ENCODE measurements around the gene TEAD3.
"Not testable (repeated sequence)": the region's sequence is repeated elsewhere in the genome, so short reads cannot be mapped to it uniquely, and the experiment has no call there.

Gene TEAD3

DNA sequence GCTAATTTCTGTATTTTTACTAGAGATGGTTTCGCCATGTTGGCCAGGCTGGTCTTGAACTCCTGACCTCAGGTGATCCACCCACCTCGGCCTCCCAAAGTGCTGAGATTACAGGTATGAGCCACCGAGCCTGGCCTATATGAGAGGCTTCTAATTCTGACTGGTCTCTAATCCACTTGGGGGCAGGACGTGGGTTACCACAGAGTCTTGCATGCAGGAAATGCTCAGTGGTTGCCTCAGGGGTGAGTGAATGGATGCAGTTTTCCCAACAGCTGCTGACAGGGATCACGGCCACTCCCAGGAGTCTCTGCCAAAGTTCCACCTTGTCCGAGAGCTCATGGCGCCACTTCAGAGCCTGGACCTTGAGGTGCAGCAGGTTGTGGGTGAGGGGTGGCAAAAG is 51.2 kb downstream of the TEAD3 start:
- no peak for DNase-seq

DNA sequence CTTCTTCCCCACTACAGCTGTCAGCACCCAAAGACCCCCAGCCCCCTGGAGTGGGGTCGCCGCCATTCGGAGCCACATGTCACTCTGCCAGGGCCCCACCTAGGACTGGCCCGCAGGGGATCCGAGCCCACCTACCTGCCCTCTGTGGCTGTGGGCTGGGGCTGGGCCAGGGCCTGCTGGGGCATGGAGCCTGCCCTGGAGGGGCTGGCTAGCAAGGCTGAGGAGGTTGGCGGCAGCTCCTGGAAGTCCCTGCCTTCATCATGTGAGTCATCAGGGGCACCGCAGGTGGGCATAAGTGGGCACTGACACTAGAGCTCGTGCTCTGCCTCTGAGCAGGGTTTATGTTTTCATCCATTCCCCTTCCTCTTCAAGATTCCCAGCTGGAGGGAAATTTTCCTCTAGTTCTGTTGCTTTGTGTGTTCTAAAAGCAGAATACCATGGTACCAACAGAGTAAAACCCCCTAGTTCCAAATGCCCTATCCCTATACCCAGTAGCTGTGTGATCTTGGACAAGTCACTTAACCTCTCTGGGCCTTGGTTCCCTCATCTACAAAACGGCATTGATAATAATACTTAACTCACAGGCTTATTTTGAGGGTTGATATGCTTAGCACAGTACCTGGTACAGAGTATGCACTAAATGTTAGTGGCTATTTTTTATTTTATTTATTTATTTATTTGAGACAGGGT is 53.4 kb downstream of the TEAD3 start:
- no peak for DNase-seq

DNA sequence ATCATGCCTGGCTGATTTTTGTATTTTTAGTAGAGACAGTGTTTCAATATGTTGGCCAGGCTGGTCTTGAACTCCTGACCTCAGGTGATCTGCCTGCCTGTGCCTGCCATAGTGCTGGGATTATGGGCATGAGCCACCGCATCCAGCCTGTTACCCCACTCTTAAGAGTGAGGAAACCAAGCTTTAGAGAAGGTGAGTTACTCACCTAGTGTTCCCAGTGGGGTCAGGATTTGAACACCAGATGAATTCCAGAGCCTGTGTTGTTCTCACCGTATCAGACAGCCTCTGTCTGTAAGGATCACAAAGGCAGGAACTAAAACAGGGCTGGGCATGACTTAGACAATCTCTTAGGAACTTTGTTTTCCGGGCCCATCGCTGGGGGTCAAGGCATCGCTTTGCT is 54.2 kb downstream of the TEAD3 start:
- DNase-seq: no peak

DNA sequence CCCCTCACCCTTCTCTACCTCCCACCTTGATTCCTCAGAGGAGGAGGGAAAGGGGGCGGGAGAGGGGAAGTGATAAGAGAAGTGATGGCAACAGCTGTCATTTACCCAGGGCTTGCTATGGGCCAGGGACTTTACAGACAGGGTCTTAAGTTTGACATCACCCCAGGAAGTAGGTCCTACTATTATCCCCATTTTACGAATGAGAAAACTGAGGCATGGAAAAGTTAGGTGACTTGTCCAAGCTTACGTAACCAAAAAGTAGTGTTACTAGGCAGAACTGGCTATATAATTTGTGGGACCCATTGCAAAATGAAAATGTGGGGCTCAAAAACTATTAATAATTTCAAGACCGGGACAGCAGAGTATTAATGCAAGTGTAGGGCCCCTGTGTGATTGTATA is 55.2 kb downstream of the TEAD3 start:
- no peak for DNase-seq

DNA sequence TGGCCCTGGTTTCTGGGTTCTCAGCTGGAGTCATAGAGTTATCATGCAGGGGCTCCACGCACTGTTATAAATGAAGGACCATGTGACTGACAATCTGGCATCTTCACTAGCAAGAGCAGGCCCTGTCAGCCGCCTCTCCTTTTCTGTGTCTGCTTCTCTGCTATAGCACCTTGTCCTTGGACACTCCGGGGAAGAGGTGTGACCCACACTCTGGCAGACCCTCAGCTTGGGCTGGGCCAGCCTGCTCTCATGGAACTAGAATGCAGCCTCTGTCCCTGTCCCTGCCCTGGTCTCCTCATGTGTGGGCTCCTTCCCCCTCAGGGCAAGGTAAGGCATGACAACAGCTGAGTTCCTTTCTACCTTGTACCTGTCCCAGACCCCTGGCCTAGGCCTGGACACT is 55.7 kb downstream of the TEAD3 start:
- no peak for DNase-seq

DNA sequence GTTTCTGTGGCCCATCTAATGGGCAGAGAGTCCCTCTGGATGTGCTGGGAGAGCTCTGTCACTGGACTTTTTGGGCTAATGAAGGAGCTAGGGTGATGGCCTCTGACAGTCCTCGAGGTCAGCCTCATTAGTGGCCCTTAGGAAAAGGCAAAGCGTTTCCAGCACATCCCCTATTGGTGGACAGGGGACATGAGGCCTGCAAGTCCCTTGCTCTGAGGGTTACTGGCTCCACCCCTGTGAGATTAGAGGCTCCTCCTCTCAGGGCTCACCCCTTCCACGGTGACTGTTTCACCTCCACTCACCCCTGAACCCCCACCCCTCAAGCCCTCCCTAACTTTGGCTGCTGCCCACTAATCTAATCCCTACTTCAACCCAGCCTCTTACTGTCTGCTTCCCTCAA is 57.6 kb downstream of the TEAD3 start:
- no peak for DNase-seq

DNA sequence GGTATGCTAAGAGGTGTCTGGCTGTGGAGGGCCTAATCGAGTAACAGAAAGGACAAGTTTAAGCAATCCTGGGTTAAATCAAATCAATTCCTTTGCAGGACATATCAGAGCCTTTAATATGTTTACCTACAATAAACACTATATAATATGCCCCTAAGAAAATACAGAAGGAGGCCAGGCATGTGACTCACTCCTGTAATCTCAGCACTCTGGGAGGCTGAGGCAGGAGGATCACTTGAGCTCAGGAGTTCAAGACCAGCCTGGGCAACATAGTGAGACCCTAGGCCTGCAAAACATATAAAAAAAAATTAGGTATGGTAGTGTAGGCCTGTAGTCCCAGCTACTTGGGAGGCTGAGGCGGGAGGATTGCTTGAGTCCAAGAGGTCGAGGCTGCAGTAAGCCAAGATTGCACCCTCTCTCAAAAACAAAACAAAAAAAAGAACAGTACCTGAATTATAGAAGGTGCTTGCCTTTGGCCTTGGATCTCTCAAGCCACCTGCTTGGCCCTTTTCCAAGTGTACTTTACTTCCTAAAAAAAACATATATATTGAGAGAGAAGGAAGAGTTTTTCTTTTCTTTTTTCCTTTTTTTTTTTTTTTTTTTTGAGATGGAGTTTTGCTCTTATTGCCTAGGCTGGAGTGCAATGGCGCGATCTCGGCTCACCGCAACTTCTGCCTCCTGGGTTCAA is 58.4 kb downstream of the TEAD3 start:
- DNase-seq: not testable (repeated sequence)

DNA sequence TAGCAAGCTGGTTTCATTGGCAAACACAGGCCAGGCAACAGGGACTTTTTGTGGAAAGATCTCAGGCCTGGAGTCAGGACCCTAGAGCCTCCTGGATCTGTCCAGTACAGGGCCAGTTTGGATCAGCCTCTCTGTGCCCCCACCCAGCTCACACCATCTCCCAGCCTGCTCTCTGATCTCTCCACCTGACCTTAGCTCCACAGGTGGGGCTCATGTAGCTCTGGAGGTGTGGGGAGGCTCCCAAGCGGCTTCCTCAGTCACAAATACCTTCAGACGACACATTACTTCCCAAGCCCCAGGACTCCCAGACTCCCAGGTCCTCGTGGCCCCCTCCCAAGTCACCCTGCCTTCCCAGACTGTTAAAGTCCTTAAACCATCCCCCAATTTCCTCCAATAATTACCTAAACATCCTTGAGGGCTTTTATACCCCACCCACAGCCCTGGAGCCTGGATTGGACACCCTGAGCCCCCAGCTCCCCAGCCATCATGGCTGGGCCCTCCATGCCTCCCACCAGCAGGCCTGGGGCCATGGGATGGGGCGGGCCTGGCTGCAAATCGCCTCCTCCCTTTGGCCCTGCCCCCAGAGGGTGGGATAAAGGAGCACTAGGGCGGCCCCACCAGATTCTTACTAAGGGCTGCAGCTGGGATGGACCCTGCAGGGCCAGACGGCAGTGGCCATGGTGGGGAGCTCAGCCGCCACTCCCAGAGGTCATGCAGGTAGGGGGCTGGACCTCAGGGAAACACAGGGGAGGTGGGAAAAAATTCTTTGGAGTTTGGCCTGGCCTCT is 60.6 kb downstream of the TEAD3 start:
- DNase-seq: no peak

DNA sequence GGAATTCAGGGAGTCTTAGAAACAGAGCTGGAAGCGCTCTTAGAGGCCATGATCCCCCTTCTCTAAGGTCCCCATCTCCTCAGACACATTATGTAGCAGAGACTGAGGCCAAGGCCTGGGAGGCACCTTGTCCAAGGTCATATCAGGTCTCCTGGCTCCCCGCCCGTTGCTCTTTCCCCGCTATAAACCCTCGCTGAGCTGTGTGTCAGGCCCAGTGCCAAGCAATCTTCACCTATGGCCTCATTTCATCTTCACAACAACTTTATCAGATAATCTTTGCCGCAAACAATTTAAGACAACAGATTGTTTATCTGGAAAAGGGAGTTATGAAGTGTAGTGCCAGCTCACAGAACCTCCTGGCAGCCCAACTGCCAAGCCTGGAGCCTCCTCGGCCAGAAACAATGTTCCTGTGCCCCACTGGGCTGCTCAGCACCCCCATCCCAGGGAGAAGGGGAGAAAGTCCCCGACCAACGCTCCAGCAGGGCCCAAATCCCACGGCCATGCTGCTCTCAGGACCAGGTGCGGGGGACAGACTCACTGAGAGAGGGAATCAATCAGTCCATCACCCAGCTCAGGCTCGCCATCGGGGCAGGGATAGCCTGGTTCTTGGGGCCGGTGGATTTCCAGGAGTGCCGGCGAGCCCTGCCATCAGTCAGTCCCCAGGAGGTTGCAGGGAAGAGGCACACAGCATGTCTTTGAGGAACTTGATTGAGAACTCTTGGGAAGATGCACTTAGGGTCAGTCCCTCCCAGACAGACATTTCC is 61.6 kb downstream of the TEAD3 start:
- no peak for DNase-seq

DNA sequence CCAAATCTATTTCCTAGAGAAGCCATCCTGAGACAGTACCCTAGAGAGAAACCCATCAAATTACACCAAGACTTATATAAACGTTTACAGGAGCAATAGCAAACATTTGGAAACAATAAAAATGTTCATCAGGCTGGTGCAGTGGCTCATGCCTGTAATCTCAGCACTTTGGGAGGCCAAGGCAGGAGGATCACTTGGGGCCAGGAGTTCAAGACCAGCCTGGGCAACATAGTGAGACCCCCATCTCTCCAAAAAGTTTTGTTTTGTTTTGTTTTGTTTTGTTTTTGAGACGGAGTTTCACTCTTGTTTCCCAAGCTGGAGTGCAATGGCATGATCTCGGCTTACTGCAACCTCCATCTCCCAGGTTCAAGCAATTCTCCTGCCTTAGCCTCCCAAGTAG is 64.2 kb downstream of the TEAD3 start:
- not testable (repeated sequence) for DNase-seq

DNA sequence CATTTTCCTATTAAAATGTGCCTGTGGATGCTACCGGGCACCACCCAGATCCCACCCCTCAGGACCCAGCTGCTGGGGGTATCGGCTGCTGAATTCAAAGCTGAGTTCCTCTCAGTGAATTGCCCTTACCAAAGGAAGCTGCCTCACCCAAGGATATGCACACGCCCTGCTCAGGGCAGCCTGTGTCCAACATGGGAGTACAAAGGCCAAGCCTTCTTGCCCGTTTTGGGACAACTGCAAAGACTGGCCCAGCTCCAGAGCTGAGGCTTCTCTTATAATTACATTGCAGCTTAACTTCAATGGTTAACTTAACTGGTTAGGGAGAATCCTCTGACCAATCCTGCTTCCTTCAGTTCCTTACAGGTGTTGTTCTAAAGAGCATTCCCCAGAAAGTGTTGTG is 64.6 kb downstream of the TEAD3 start:
- DNase-seq: no peak

DNA sequence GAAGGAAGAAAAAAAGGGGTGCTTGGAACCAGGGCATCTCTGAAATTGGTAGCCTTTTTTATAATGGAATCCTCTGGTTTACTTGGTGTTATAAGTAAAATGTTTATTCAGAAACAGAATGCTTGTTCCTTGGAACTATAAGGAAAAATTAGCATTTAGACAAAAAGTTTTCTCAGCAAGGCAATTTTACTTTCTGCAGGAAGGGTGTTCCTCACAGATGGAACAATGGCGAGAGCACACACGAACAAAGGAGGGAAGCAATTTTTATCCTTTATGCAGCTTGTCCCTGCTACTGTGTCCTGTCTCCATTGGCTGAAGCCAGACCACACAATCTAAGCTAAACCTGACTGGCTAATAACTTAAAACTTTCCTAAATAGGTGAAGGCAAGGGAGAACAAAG is 67.4 kb downstream of the TEAD3 start:
- no peak for DNase-seq

DNA sequence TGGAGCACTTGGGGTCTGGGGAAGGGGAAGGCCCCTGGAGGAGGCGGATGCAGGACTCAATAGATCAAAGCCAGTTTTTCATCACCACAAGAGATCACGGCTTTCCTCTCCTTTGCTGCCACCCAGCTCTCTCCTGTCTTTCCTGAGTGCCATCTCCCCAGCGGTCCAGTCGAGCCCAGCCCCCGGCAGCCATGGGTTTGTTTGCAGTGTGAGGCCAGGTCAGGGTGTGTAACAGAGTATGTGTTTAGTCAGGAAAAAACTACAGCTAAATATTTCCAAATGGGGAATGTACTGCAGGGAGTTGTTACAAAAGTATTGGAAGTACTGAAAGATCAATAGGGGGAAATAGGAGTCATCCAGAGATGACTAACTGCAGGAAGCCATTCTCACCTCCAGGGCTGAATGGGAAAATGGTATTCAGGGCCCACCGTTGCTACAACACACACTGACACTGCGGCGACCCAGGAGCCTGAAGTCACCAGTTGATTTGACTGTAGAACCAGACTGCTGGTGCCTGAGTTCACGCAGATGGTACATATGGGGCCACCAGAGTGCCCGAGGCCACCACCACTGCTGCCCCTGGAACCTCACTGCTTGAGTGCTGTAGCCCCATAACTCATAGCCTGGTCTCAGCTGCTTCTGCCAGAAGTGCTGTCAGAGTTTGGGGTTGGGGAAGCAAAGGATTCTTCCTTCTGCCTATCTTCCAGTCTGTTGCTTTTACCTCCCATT is 68.3 kb downstream of the TEAD3 start:
- no peak for DNase-seq

DNA sequence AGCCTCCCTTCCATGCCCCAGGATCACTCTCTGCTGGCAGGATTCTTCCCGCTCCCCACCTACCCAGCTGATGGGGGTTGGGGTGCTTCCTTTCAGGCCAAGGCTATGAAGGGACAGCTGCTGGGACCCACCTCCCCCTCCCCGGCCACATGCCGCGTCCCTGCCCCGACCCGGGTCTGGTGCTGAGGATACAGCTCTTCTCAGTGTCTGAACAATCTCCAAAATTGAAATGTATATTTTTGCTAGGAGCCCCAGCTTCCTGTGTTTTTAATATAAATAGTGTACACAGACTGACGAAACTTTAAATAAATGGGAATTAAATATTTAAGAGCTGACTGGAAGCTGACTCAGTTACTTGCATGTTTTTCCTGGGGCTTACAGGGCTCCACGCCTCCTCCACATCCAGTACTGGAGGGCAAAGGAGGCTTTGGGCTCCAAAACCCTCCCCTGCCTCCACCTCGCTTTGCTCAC is 69.0 kb downstream of the TEAD3 start:
- DNase-seq: no peak

DNA sequence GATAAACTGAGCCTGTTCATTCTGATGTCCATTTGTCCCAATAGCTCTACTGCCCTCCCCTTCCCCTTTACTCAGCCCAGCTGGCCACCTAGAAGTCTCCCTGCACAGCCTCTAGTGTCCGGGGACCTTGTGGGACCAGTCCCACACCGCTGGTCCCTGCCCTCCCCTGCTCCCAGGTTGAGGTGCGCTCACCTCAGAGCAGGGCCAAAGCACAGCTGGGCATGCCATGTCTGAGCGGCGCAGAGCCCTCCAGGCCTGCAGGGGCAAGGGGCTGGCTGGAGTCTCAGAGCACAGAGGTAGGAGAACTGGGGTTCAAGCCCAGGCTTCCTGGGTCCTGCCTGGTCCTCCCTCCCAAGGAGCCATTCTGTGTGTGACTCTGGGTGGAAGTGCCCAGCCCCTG is 69.4 kb downstream of the TEAD3 start:
- no peak for DNase-seq

DNA sequence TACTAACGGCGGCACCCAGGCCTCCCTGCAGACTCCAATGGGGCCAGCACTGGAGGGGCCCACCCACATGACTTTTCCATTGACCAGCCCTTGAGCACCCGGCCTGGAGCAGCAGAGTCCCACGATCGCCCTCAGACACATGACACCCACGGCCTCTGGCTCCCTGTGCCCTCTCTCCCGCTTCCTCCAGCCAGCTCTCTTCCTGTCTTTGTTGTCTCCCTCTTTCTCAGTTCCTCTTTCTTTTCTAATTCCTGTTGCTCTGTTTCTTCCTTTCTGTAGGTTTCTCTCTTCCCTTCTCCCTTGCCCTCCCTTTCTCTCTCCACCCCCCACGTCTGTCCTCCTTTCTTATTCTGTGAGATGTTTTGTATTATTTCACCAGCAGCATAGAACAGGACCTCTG is 70.8 kb downstream of the TEAD3 start:
- DNase-seq: no peak

DNA sequence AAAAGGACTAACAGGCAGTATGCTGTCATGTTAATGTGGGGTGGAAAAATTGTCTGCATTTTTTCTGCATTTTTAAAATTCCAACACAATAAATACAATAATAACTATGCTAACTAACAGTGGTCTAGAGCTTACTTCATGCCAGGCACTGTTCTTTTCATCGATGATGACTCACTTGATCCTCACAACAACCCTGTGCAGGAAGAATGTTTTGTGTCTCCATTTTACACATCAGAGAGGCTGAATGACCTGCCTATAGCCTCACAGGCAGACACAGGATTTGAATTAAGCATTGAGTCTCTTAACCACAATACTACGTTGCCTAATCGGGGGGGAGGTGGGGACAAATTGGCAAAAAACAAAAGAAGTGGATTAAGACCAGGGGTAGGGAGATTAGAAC is 71.6 kb downstream of the TEAD3 start:
- no peak for DNase-seq
